TTC549 (cell line): ENCODE results near the gene EXOC8.

Experiments
- FAIRE-seq: peaks from 2 replicates; lab custom pipeline; 2012; peaks lifted over from hg19 to GRCh38; lab: Jason Lieb, UNC

The EXOC8 gene

DNA sequence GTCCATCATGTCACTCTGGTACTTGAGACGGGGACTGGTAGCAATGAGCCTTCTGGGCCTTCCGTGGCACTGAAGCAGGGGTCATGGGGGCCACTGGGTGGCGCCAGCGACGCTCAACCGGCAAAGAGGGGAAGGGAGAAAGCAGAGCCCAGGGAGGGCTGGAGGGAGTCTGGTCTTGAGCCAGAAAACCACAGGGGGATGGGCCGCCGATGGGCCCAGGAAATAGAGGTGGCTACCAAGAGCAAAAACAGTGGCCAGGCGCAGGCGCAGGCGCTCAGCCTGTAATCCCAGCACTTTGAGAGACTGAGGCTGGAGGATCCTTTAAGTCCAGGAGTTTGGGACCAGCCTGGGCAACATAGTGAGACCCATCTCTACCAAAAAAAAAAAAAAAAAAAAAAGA lies 21.8 kb downstream of the EXOC8 start:
- FAIRE-seq, result no peak

DNA sequence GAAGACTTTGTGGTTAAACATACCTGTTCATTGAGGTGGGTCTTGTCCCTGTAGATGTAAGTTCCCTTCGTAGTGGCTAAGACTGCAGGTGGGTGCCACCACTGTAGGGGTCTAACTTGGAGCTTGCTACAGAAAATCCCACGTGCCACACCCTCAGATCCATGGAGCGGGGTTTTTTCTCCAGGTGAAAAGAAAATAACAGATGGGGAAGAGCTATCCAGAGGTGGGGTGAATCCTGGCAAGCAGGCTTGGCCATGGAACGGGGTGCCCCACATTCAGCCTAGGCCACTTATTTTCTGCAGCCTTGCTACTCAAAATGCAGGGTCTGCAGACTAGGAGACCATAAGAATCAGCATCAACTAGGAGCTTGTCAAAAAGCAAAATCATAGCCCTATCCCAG lies 24.0 kb downstream of the EXOC8 start:
- FAIRE-seq, result no peak

DNA sequence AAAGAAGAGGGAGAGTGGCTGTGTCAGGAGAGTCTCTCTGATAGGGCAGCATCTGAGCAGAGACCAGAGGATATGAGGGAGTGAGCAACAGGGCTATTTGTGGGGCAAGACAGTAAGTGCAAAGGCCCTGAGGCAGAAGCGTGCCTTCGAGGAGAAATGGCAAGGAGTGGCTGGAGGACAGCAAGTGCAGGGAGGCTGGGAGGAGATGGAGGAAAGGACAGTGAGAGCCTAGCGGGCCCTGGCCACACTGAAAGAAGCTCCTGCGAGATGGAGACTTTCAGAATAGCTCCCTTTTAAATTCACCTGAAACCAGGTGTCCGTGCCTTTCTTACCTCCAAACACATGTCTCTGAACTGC lies 25.2 kb downstream of the EXOC8 start:
- FAIRE-seq, result no peak

DNA sequence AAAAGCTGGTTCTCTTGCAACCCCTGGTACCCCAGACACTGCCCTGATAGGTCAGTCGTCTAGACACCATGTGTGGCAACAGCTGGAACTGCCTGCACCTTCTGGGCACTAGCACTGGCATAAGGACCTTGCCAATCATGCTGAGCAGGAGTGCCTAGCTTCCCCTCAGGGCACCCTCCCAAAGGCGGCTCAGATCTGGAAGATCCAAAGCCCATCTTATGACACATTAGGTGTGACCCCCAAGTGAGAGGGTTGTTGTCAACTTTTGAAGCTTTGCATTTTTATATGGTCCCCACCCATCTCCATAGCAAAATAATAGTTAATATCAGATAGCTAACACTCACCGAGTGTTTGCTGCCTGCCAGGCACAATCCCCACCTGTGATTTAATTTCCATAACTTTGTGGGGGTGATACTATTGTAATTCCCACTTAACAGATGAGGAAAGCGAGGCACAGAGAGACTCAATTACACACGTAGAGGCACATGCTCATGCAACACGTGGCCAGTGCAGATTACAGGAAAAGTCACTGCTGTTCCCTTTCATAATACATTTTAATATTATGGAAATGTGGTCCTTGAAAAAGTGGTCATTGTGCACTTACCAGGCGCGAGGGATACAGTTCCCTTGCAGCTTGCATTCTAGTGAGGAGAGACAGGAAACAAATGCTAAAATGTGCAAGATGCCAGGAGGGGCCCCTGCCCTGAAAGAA lies 25.8 kb downstream of the EXOC8 start:
- no peak for FAIRE-seq

DNA sequence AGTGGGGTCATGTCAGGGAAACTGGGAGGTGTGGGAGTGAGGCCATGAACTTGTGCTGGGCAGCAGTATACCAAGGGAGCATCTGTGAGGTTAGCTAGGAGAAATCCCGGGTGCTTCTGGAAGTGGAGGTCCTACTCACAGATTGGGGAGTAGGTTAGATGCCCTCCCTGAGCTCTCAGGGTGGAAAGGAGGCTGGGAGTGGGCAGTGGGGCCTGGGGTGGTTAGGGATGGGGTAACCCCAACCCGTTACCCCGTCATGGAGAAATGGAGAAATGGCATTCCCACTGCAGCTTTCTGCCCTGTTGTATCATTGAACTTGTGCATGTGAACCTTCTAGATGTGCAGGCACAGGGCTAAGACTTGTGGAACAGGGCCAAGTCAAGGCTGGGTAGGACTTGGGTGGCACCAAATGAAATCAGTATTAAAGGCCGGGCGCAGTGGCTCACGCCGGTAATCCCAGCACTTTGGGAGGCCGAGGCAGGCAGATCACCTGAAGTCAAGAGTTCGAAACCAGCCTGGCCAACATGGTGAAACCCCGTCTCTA lies 27.2 kb downstream of the EXOC8 start:
- FAIRE-seq, result no peak

DNA sequence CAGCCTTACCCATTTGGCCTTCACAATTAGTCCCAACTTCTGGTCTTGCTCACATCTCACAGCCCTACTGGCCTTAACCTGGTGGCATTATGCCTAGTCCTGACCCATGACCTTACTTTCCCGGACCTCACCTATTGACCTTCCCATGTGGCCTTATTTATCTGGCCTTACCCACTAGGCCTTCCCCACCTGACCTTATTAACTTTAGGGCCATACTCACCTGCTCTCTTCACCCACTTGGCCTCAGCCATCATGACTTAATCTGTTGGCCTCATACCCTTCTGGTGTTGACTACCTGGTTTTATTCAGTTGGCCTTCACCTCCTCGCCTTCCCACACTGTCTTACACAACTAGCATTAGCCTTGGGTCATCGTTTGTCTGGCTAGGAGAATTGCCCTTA lies 35.7 kb downstream of the EXOC8 start:
- FAIRE-seq, result no peak

DNA sequence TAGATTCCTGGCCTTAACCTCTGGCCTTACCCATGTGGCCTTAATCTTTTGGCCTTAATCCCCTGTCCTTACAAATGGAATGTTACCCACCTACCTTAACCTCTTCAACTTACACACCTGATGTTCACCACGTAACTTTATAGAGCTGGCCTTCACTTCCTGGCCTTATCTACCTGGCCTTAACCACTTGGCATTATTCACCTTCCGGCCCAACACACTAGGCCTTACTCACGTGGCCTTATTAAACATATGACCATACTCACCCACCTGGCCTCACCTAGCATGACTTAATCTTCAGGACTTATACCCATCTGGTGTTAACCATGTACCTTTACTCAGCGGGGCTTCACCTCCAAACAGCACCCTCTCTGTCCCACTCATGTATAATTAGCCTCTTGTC lies 41.7 kb downstream of the EXOC8 start:
- no peak for FAIRE-seq

DNA sequence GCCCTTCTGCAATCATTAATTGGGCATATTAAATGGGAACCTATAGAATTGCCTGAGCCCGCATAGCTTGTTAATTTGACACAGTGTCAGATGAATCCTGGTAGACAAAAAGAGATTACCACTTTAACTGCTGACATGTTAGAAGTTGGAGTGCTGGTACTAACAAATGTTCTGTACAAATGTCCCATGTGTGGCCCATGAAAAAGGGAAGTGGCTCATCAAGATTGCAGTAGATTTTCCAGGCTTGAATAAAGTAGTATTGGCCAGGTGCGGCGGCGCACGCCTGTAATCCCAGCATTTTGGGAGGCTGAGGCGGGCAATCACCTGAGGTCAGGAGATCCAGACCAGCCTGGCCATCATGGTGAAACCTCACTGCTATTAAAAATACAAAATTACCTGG lies 51.0 kb downstream of the EXOC8 start:
- FAIRE-seq, result no peak

DNA sequence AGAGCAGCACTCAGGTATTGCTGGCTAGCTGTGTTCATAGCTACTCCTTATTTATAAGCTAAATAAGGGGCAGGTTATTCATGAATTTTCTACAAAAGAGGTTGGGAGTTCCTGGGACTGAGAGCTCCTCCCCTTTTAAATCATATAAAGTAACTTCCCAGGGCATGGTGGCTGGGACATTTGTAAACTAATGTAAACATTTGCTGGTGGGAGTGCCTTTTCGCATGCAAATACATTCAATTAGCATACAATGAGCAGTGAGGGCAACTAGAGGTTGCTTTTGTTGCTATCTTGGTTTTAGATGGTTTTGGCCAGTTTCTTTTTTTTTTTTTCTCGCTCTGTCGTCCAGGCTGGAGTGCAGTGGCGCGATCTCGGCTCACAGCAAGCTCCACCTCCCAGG lies 53.2 kb downstream of the EXOC8 start:
- no peak for FAIRE-seq
